Fibroblast of villous mesenchyme (primary cell): Measurements from ENCODE around the gene FUS. TPM values are rescaled to one million over a fixed set of nuclear protein-coding genes. Genes with fewer than 3 reads are reported as not detected.

Experiments
- DNase-seq: peaks from one replicate; pipeline ENCODE4 v3.0.0-alpha.2; 2010; ENCODE audit warnings: low read depth
- H3K4me3 ChIP-seq: 2 replicates; pipeline ENCODE4 v1.5.1; 2011; ENCODE audit warnings: low read depth, mild to moderate bottlenecking, low read length
- total RNA-seq: library from RNA; depleted of rRNA; stranded (reverse); fragments of >200 nt; gene quantifications from 2 replicates; pipeline ENCODE4 v1.2.3, GENCODE V29; 2012
- TF ChIP-seq, protein P1 (sequence below): IDR thresholded peaks from 2 replicates; pipeline ENCODE4 v1.5.1; 2012; ENCODE audit warnings: low read depth, mild to moderate bottlenecking, low read length; ENCODE audit not compliant: insufficient read depth

FUS gene
- total RNA-seq, 1 donor = 54.4 TPM

DNA sequence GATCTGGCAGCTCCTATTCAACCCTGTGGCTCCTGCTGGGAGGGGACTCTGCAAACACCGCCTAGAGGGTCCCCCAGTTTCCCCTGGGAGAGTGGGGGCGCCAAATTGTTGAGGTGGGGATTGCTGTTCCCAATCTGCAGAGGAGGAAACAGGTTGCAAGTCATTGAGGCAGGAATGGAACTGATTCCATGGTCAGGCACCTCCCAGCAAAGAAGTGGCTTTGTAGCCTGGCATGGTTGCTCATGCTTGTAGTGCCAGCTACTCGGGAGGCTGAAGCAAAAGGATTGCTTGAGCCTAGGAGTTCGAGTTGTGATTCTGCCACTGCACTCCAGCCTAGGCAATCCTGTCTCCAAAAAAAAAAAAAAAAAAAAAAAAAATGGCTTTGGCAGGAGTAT is 37.2 kb downstream of the FUS start:
- DNase-seq = no peak
- no peak overlapping the region for H3K4me3 ChIP-seq
- TF ChIP-seq, protein P1, sequence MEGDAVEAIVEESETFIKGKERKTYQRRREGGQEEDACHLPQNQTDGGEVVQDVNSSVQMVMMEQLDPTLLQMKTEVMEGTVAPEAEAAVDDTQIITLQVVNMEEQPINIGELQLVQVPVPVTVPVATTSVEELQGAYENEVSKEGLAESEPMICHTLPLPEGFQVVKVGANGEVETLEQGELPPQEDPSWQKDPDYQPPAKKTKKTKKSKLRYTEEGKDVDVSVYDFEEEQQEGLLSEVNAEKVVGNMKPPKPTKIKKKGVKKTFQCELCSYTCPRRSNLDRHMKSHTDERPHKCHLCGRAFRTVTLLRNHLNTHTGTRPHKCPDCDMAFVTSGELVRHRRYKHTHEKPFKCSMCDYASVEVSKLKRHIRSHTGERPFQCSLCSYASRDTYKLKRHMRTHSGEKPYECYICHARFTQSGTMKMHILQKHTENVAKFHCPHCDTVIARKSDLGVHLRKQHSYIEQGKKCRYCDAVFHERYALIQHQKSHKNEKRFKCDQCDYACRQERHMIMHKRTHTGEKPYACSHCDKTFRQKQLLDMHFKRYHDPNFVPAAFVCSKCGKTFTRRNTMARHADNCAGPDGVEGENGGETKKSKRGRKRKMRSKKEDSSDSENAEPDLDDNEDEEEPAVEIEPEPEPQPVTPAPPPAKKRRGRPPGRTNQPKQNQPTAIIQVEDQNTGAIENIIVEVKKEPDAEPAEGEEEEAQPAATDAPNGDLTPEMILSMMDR = no peak

DNA sequence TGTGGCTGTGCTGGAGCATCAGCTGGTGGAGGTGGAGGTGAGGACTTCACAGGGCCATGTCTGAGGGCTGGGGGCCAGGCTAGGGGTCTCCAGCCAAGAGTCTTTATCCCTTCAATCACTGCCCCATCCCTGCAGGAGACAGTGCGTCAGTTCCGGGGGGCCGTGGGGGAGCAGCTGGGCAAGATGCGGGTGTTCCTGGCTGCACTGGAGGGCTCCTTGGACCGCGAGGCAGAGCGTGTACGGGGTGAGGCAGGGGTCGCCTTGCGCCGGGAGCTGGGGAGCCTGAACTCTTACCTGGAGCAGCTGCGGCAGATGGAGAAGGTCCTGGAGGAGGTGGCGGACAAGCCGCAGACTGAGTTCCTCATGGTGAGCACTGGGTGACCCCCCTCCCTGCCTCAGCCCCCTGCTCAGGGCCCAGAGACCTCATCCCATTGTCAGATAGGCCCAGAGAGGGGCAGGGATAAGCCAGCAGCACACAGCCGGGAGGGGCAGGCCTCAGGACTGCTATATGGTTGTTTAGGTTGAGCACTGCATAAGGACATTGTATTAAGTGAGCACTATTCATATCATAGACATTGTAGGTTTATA is 39.3 kb downstream of the FUS start:
- no peak overlapping the region for H3K4me3 ChIP-seq
- no peak for DNase-seq
- TF ChIP-seq, protein P1 = no peak

DNA sequence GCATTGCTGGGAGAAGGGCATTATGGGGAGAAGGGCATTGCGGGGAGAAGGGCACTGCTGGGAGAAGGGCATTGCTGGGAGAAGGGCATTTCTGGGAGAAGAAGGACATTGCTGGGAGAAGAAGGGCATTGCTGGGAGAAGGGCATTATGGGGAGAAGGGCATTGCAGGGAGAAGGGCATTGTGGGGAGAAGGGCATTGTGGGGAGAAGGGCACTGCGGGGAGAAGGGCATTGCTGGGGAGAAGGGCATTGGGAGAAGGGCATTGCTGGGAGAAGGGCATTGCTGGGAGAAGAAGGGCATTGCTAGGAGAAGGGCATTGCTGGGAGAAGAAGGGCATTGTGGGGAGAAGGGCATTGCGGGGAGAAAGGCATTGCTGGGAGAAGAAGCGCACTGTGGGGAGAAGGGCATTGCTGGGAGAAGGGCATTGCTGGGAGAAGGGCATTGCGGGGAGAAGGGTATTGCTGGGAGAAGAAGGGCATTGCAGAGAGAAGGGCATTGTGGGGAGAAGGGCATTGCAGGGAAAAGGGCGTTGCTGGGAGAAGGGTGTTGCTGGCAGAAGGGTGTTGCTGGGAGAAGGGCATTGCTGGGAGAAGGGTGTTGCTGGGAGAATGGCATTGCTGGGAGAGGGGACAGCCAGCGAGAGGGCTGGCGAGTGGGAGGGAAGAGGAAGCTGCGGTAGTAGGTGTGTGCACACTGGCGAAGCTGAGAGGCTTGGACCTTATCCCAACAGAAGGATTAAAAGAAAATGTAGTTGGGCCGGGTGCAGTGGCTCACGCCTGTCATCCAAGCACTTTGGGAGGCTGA is 41.6 kb downstream of the FUS start:
- no peak overlapping the region for H3K4me3 ChIP-seq
- TF ChIP-seq, protein P1 = no peak
- no peak for DNase-seq

DNA sequence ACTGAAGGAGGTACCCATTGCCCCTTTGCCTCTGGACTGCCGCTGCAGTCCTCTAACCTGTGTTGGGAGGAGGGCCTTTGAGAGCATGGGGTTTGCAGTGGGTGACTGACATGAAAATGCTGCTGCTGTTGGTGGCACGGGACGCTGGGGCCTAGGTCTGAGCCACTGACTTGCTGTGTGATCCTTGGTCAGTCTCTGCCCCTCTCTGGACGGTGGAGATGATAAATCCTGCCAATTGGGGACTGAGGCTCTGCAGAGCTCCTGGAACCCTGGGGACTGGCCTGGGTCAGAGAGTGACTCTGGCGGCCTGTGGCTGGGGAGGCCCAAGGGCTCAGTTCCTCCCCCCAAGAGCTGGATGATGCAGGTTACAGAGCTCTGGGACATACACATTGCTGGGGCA is 43.1 kb downstream of the FUS start:
- no peak overlapping the region for H3K4me3 ChIP-seq
- no peak for DNase-seq
- TF ChIP-seq, protein P1 = no peak

DNA sequence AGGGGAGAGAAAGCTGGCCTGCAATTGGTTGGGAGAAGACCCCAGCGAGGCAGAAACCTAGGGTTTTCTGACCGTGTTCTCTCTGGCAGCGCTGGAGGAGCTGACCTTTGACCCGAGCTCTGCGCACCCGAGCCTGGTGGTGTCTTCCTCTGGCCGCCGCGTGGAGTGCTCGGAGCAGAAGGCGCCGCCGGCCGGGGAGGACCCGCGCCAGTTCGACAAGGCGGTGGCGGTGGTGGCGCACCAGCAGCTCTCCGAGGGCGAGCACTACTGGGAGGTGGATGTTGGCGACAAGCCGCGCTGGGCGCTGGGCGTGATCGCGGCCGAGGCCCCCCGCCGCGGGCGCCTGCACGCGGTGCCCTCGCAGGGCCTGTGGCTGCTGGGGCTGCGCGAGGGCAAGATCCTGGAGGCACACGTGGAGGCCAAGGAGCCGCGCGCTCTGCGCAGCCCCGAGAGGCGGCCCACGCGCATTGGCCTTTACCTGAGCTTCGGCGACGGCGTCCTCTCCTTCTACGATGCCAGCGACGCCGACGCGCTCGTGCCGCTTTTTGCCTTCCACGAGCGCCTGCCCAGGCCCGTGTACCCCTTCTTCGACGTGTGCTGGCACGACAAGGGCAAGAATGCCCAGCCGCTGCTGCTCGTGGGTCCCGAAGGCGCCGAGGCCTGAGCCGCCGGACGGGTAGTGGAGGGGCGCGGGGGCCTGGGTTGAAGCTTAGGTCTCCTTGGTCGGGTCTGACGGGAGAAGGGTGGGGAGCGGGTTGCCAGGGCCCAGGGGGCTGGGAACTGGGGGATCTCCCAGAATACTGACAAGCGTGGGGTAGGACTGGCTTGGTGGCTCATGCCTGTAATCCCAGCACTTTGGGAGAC is 44.4 kb downstream of the FUS start:
- no peak for DNase-seq
- no peak overlapping the region for H3K4me3 ChIP-seq
- TF ChIP-seq, protein P1 = no peak

DNA sequence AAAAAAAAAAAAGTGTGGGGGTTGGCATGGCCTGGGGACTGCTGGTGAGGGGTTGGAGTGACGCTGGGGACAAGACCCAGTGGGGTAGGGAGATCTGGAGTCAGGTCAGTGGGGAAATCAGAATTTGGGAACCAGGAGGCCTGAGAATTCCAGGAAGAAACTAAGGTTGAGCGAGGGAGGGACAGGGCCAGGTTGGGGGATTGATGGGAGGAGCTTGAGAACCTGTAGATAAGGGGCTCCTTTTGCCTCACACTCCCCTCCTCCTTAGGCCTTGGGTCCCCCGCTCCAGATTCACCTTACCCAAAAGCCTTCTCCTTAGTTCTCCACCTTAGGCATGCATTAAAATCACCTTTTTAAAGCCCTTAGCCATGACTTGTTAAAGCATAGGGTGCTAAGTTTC is 45.3 kb downstream of the FUS start:
- DNase-seq = no peak

More for the DNA sequence above, 45.3 kb downstream of the FUS start:
- H3K4me3 ChIP-seq = no peak overlapping the region
- TF ChIP-seq, protein P1 = no peak
